DND-41 (cell line): ENCODE data around the gene DACH1.

ENCODE experiments used
- ATAC-seq: fragments of 200-7000 bp; cut with Tn5 transposase; 3 replicates; pipeline ENCODE4 v1.9.1; 2021; ENCODE audit warnings: low read depth; ENCODE audit not compliant: insufficient read depth
- DNase-seq: peaks from one replicate; pipeline ENCODE4 v3.0.0-alpha.2; 2020
- H2AFZ ChIP-seq: 2 replicates; pipeline ENCODE4 v1.6.0; 2012; ENCODE audit warnings: low read depth, low read length
- H3K27ac ChIP-seq: 2 replicates; pipeline ENCODE4 v1.5.1; 2012; ENCODE audit warnings: low read length, inconsistent platforms
- H3K27me3 ChIP-seq: fragments of 200-600 bp; sonication (generic); 2 replicates; pipeline ENCODE4 v1.6.0; 2012; ENCODE audit warnings: low read length, mild to moderate bottlenecking, inconsistent platforms; ENCODE audit not compliant: insufficient read depth, poor library complexity
- H3K36me3 ChIP-seq: 2 replicates; pipeline ENCODE4 v1.5.1; 2012; ENCODE audit warnings: low read length, inconsistent platforms; ENCODE audit not compliant: insufficient read depth
- H3K4me1 ChIP-seq: 2 replicates; pipeline ENCODE4 v1.5.1; 2012; ENCODE audit warnings: mild to moderate bottlenecking, low read length; ENCODE audit not compliant: insufficient read depth
- H3K4me2 ChIP-seq: 2 replicates; pipeline ENCODE4 v1.6.0; 2012; ENCODE audit warnings: mild to moderate bottlenecking, moderate library complexity, low read length, inconsistent platforms; ENCODE audit not compliant: insufficient read depth
- H3K4me3 ChIP-seq, 2 experiments: fragments of 200-600 bp in 1 of 2; shearing (Covaris generic) in 1 of 2; 2 replicates each; pipeline ENCODE4 v1.5.1; 2012 to 2016; ENCODE audit warnings: inconsistent platforms in 2 of 2, low read length in 2 of 2, mild to moderate bottlenecking in 2 of 2, low read depth in 1 of 2, moderate library complexity in 1 of 2
- H3K79me2 ChIP-seq: 2 replicates; pipeline ENCODE4 v1.6.0; 2012; ENCODE audit warnings: low read length, inconsistent platforms; ENCODE audit not compliant: insufficient read depth
- H3K9ac ChIP-seq: 2 replicates; pipeline ENCODE4 v1.6.0; 2012; ENCODE audit warnings: low read depth, mild to moderate bottlenecking, inconsistent platforms, low read length, moderate library complexity
- H3K9me3 ChIP-seq: 2 replicates; pipeline ENCODE4 v1.5.1; 2012; ENCODE audit warnings: low read length, moderate library complexity, mild to moderate bottlenecking, inconsistent platforms; ENCODE audit not compliant: insufficient read depth, severe bottlenecking
- H4K20me1 ChIP-seq: 2 replicates; pipeline ENCODE4 v1.6.0; 2012; ENCODE audit warnings: low read length; ENCODE audit not compliant: insufficient read depth
- CTCF ChIP-seq: IDR thresholded peaks from 2 replicates; pipeline ENCODE4 v1.5.1; 2012; ENCODE audit warnings: borderline replicate concordance, low read length, moderate library complexity, mild to moderate bottlenecking; ENCODE audit not compliant: poor library complexity, severe bottlenecking; ENCODE audit errors: extremely low read depth
- EZH2 ChIP-seq: IDR thresholded peaks from 3 replicates; pipeline ENCODE4 v1.6.1; 2012; ENCODE audit warnings: borderline replicate concordance, low read depth, mild to moderate bottlenecking, moderate library complexity, low read length, inconsistent platforms; ENCODE audit not compliant: severe bottlenecking

Gene DACH1

GRCh38 chr13:71590654-71591148 lies 276.3 kb downstream of the DACH1 start:
- no peaks in the 10 kb centered on the region for H3K4me1 ChIP-seq
- TF ChIP-seq CTCF (no peak), EZH2 (no peak)
- no peaks in the 10 kb centered on the region for H3K9me3 ChIP-seq
- no peaks in the 10 kb centered on the region for H3K27me3 ChIP-seq
- no peak for DNase-seq
- ATAC-seq = no peak
- H3K79me2 ChIP-seq = no peaks in the 10 kb centered on the region
- H3K4me3 ChIP-seq = no peak overlapping the region
- H4K20me1 ChIP-seq = no peaks in the 10 kb centered on the region
- no peak overlapping the region for H2AFZ ChIP-seq
- H3K4me2 ChIP-seq = no peak overlapping the region
- no peaks in the 10 kb centered on the region for H3K36me3 ChIP-seq
- H3K9ac ChIP-seq = no peak overlapping the region
- no peak overlapping the region for H3K27ac ChIP-seq

GRCh38 chr13:71589032-71589431 lies 278.0 kb downstream of the DACH1 start:
- H3K4me3 ChIP-seq = no peak overlapping the region
- no peaks in the 10 kb centered on the region for H3K27me3 ChIP-seq
- H3K4me2 ChIP-seq = no peak overlapping the region
- no peaks in the 10 kb centered on the region for H3K36me3 ChIP-seq
- H3K9ac ChIP-seq = no peak overlapping the region
- H3K4me1 ChIP-seq = no peaks in the 10 kb centered on the region
- no peak overlapping the region for H2AFZ ChIP-seq
- ATAC-seq (no peak), DNase-seq (no peak)
- H4K20me1 ChIP-seq = no peaks in the 10 kb centered on the region
- H3K9me3 ChIP-seq = no peaks in the 10 kb centered on the region
- H3K79me2 ChIP-seq = no peaks in the 10 kb centered on the region
- no peak for TF ChIP-seq EZH2
- no peak for TF ChIP-seq CTCF
- H3K27ac ChIP-seq = no peak overlapping the region

GRCh38 chr13:71587817-71588216 lies 279.2 kb downstream of the DACH1 start:
- no peak overlapping the region for H2AFZ ChIP-seq
- no peaks in the 10 kb centered on the region for H3K9me3 ChIP-seq
- H3K4me1 ChIP-seq = no peaks in the 10 kb centered on the region
- H3K4me3 ChIP-seq = no peak overlapping the region
- H3K27ac ChIP-seq = no peak overlapping the region
- H3K9ac ChIP-seq = no peak overlapping the region
- no peaks in the 10 kb centered on the region for H3K36me3 ChIP-seq
- no peaks in the 10 kb centered on the region for H4K20me1 ChIP-seq
- no peaks in the 10 kb centered on the region for H3K27me3 ChIP-seq
- H3K79me2 ChIP-seq = no peaks in the 10 kb centered on the region
- no peak for TF ChIP-seq CTCF
- TF ChIP-seq EZH2 = no peak
- DNase-seq = no peak
- H3K4me2 ChIP-seq = no peak overlapping the region
- no peak for ATAC-seq

GRCh38 chr13:71587193-71587592 lies 279.8 kb downstream of the DACH1 start:
- Histone ChIP-seq H3K9ac (no peak overlapping the region), H3K79me2 (no peaks in the 10 kb centered on the region), H3K27me3 (no peaks in the 10 kb centered on the region), H3K9me3 (no peaks in the 10 kb centered on the region), H3K36me3 (no peaks in the 10 kb centered on the region), H3K27ac (no peak overlapping the region), H3K4me1 (no peaks in the 10 kb centered on the region), H2AFZ (no peak overlapping the region), H3K4me3 (no peak overlapping the region), H3K4me2 (no peak overlapping the region), H4K20me1 (no peaks in the 10 kb centered on the region)
- TF ChIP-seq EZH2 (no peak), CTCF (no peak)
- no peak for DNase-seq
- ATAC-seq = no peak
